HepG2 (cell line): ENCODE data around the gene ITGB7. TPM values are rescaled to one million over a fixed set of nuclear protein-coding genes. Genes with fewer than 3 reads are reported as not detected.
A peak's percentile ranks its signal among the peaks of the same experiment; 100 is the strongest.

Source experiments
- AGO2 ChIP-seq: fragments of 200-400 bp; formaldehyde crosslinking; optimal IDR thresholded peaks from 2 replicates; pipeline ENCODE3; 2017; ENCODE audit warnings: mild to moderate bottlenecking, low read depth, low read length, moderate library complexity
- BORCS8-MEF2B ChIP-seq: sonication (generic); formaldehyde crosslinking; IDR thresholded peaks from 2 replicates; pipeline ENCODE4 v1.8.0; 2022; ENCODE audit warnings: mild to moderate bottlenecking, missing genetic modification reagents
- E2F2 ChIP-seq: sonication (generic); formaldehyde crosslinking; IDR thresholded peaks from 2 replicates; pipeline ENCODE4 v1.4.0; 2020; ENCODE audit warnings: missing genetic modification reagents, borderline replicate concordance
- HOMEZ ChIP-seq: IDR thresholded peaks from 2 replicates; pipeline ENCODE4 v1.6.1; 2016; ENCODE audit warnings: low read depth
- NBN ChIP-seq: fragments of 450-650 bp; conservative IDR thresholded peaks from 2 replicates; pipeline ENCODE4 v1.6.1; 2017
- PRDM15 ChIP-seq: sonication (generic); formaldehyde crosslinking; IDR thresholded peaks from 2 replicates; pipeline ENCODE4 v1.4.0; 2020; ENCODE audit warnings: missing genetic modification reagents
- PRPF4 ChIP-seq: fragments of 200-400 bp; formaldehyde crosslinking; IDR thresholded peaks from 2 replicates; pipeline ENCODE4 v1.6.1; 2016; ENCODE audit warnings: low read length, low read depth; ENCODE audit not compliant: poor library complexity, severe bottlenecking
- RAD21 ChIP-seq: fragments of 450-650 bp; formaldehyde crosslinking; IDR thresholded peaks from 2 replicates; pipeline ENCODE4 v1.5.0; 2020; ENCODE audit warnings: mild to moderate bottlenecking
- SNAPC4 ChIP-seq: sonication (generic); formaldehyde crosslinking; IDR thresholded peaks from 2 replicates; pipeline ENCODE4 v1.4.0; 2020; ENCODE audit warnings: mild to moderate bottlenecking, missing genetic modification reagents
- SSRP1 ChIP-seq: IDR thresholded peaks from 2 replicates; pipeline ENCODE4 v1.6.1; 2016; ENCODE audit warnings: control low read depth
- ZFY ChIP-seq: sonication (generic); formaldehyde crosslinking; IDR thresholded peaks from 2 replicates; pipeline ENCODE4 v1.4.0; 2020; ENCODE audit warnings: missing genetic modification reagents
- ZMYM2 ChIP-seq: sonication (generic); formaldehyde crosslinking; IDR thresholded peaks from 2 replicates; pipeline ENCODE4 v1.8.0; 2022; ENCODE audit warnings: mild to moderate bottlenecking, missing genetic modification reagents
- ZNF224 ChIP-seq: sonication (generic); formaldehyde crosslinking; IDR thresholded peaks from 2 replicates; pipeline ENCODE4 v1.5.0; 2020; ENCODE audit warnings: mild to moderate bottlenecking, missing genetic modification reagents
- ZNF556 ChIP-seq: sonication (generic); formaldehyde crosslinking; IDR thresholded peaks from 2 replicates; pipeline ENCODE4 v1.4.0; 2020; ENCODE audit warnings: mild to moderate bottlenecking, missing genetic modification reagents, borderline replicate concordance
- ZNF720 ChIP-seq: sonication (generic); formaldehyde crosslinking; IDR thresholded peaks from 2 replicates; pipeline ENCODE4 v1.4.0; 2020; ENCODE audit warnings: missing genetic modification reagents
- ZNF761 ChIP-seq: sonication (generic); formaldehyde crosslinking; conservative IDR thresholded peaks from 2 replicates; pipeline ENCODE4 v1.4.0; 2020; ENCODE audit warnings: mild to moderate bottlenecking, missing genetic modification reagents
- ZNF781 ChIP-seq: sonication (generic); formaldehyde crosslinking; IDR thresholded peaks from 2 replicates; pipeline ENCODE4 v1.5.1; 2020; ENCODE audit warnings: borderline replicate concordance, mild to moderate bottlenecking, missing genetic modification reagents; ENCODE audit errors: not compliant biosample characterization
- ZSCAN5A ChIP-seq: sonication (generic); formaldehyde crosslinking; IDR thresholded peaks from 2 replicates; pipeline ENCODE4 v1.8.0; 2022; ENCODE audit warnings: mild to moderate bottlenecking, missing genetic modification reagents, borderline replicate concordance
- polyA plus RNA-seq, 8 experiments: library from polyadenylated mRNA; depleted of rRNA in 3 of 8; stranded (reverse) in 7 of 8; unstranded in 1 of 8; fragments of >200 nt; fragmentation: Illumina TruSeq in 4 of 8; extraction: Trizol in 4 of 8; gene quantifications; 2 replicates each; pipeline versions ENCODE4 v1.2.1 to v1.2.3, GENCODE V29; 2011 to 2016; ENCODE audit warnings: low read depth in 4 of 8, missing spikeins in 1 of 8, mixed read lengths in 1 of 8; ENCODE audit not compliant: insufficient read depth in 1 of 8
- total RNA-seq, 5 experiments: library from RNA; depleted of rRNA; stranded (reverse); fragments of >200 nt; fragmentation: Illumina TruSeq; extraction: Trizol; gene quantifications; 2 replicates each; pipeline ENCODE4 v1.2.3, GENCODE V29; 2016; ENCODE audit warnings: low read depth in 1 of 5

The ITGB7 gene
- total and polyA plus RNA-seq, 2 of the 13 experiments (the other 11 are each of a cell fraction or from before 2014, with no cell fraction given), result 0.16 to 0.18 TPM

- TF ChIP-seq ZNF761 (CRISPR knock-in tag), result no peak
- TF ChIP-seq ZMYM2, result no peak
- no peak for TF ChIP-seq BORCS8-MEF2B
- no peak for TF ChIP-seq ZNF224 (CRISPR knock-in tag)
- no peak; the same call in 1 of the 2 replicates for TF ChIP-seq ZNF556 (CRISPR knock-in tag)
- no peak for TF ChIP-seq PRPF4
- TF ChIP-seq ZSCAN5A (CRISPR knock-in tag), result no peak
- 0 out of 2 replicates have a peak, but pooled peaks have one; percentile 18 for TF ChIP-seq ZFY (CRISPR knock-in tag)
- TF ChIP-seq AGO2, result no peak
- TF ChIP-seq ZNF720 (CRISPR knock-in tag), result no peak
- no peak for TF ChIP-seq NBN
- no peak for TF ChIP-seq SNAPC4
- no peak for TF ChIP-seq SSRP1 (CRISPR knock-in tag)
- no peak for TF ChIP-seq E2F2 (CRISPR knock-in tag)
- no peak for TF ChIP-seq HOMEZ (CRISPR knock-in tag)
- no peak for TF ChIP-seq RAD21 (CRISPR knock-in tag)
- no peak for TF ChIP-seq PRDM15 (CRISPR knock-in tag)
- TF ChIP-seq ZNF781 (CRISPR knock-in tag), result no peak
These were observed 13.7 kb upstream of the ITGB7 start (continued) for GRCh38 chr12:53220694-53221202.
